Urinary bladder (tissue), 4 donors: ENCODE measurements around the gene ACSS2. TPM values are rescaled to one million over a fixed set of nuclear protein-coding genes. Genes with fewer than 3 reads are reported as not detected.

ENCODE experiments used
- DNase-seq: peaks from one replicate; pipeline ENCODE4 v3.0.0-alpha.2; 2015; ENCODE audit errors: extremely low spot score
- H3K27ac ChIP-seq: one replicate; pipeline ENCODE4 v1.5.1; 2013; ENCODE audit warnings: low read depth, mild to moderate bottlenecking, moderate library complexity
- H3K36me3 ChIP-seq: one replicate; pipeline ENCODE4 v1.6.1; 2013; ENCODE audit warnings: mild to moderate bottlenecking, moderate library complexity; ENCODE audit not compliant: insufficient read depth
- H3K4me1 ChIP-seq: one replicate; pipeline ENCODE4 v1.6.1; 2013; ENCODE audit warnings: mild to moderate bottlenecking, moderate library complexity; ENCODE audit not compliant: insufficient read depth
- H3K4me3 ChIP-seq: one replicate; pipeline ENCODE4 v1.5.1; 2013; ENCODE audit warnings: low read depth, low read length
- WGBS: extraction: QIAGEN DNeasy Blood & Tissue Kit; methylation state at CpG from one replicate; pipeline ENCODE4 v1.1.7; 2013; 5-methylcytosine and 5-hydroxymethylcytosine counted together
- polyA plus RNA-seq: library from polyadenylated mRNA; stranded (reverse); fragments of 200-250 nt; gene quantifications from one replicate; pipeline ENCODE4 v1.2.3, GENCODE V29; 2013
- total RNA-seq: library from RNA; depleted of rRNA; stranded (reverse); fragments of >200 nt; gene quantifications from one replicate; pipeline ENCODE4 v1.2.3, GENCODE V29; 2014
- donor health status: healthy with polysubstance abuse.
- donor health status: healthy.

Gene ACSS2
- total and polyA plus RNA-seq, 2 donors: 21.7 to 29.5 TPM

- DNase-seq: peak; percentile 8
- WGBS: 33% methylated on average over 7 of the region's 7 CpGs
- H3K27ac ChIP-seq: peak overlapping the region; percentile 43
- H3K4me1 ChIP-seq: no peaks in the 10 kb centered on the region
- H3K36me3 ChIP-seq: no peaks in the 10 kb centered on the region
- no peak overlapping the region for H3K4me3 ChIP-seq
Observed at GRCh38 chr20:34907616-34908469, 31.4 kb downstream of the ACSS2 start.

GRCh38 chr20:34915131-34915530, 38.7 kb downstream of the ACSS2 start:
- no peak for DNase-seq
- Histone ChIP-seq H3K36me3 (no peaks in the 10 kb centered on the region), H3K4me1 (no peaks in the 10 kb centered on the region), H3K4me3 (no peak overlapping the region), H3K27ac (no peak overlapping the region)
- WGBS: 96% methylated on average over 4 of the region's 4 CpGs

- H3K4me3 ChIP-seq: no peak overlapping the region
- no peaks in the 10 kb centered on the region for H3K4me1 ChIP-seq
- H3K36me3 ChIP-seq: no peaks in the 10 kb centered on the region
- DNase-seq: no peak
- 89% methylated on average over 4 of the region's 4 CpGs for WGBS
- no peak overlapping the region for H3K27ac ChIP-seq
Observed at GRCh38 chr20:34915749-34916455, 39.5 kb downstream of the ACSS2 start.

- 72% methylated on average over 2 of the region's 2 CpGs for WGBS
- Histone ChIP-seq H3K4me3 (no peak overlapping the region), H3K4me1 (no peaks in the 10 kb centered on the region), H3K36me3 (no peaks in the 10 kb centered on the region), H3K27ac (no peak overlapping the region)
- DNase-seq: no peak
Observed at GRCh38 chr20:34916774-34917354, 40.5 kb downstream of the ACSS2 start.

GRCh38 chr20:34920055-34920454, 43.6 kb downstream of the ACSS2 start:
- no peaks in the 10 kb centered on the region for H3K4me1 ChIP-seq
- no peak overlapping the region for H3K27ac ChIP-seq
- DNase-seq: no peak
- no peaks in the 10 kb centered on the region for H3K36me3 ChIP-seq
- H3K4me3 ChIP-seq: no peak overlapping the region

- no peaks in the 10 kb centered on the region for H3K36me3 ChIP-seq
- no peaks in the 10 kb centered on the region for H3K4me1 ChIP-seq
- WGBS: 87% methylated on average over 3 of the region's 3 CpGs
- no peak overlapping the region for H3K27ac ChIP-seq
- no peak overlapping the region for H3K4me3 ChIP-seq
- no peak for DNase-seq
Observed at GRCh38 chr20:34921436-34921835, 45.0 kb downstream of the ACSS2 start.

- no peaks in the 10 kb centered on the region for H3K4me1 ChIP-seq
- no peak overlapping the region for H3K4me3 ChIP-seq
- 84% methylated on average over 5 of the region's 5 CpGs for WGBS
- no peak for DNase-seq
- no peaks in the 10 kb centered on the region for H3K36me3 ChIP-seq
- no peak overlapping the region for H3K27ac ChIP-seq
Observed at GRCh38 chr20:34922654-34923381, 46.4 kb downstream of the ACSS2 start.

GRCh38 chr20:34923414-34923813, 47.0 kb downstream of the ACSS2 start:
- H3K27ac ChIP-seq: no peak overlapping the region
- no peak overlapping the region for H3K4me3 ChIP-seq
- no peaks in the 10 kb centered on the region for H3K4me1 ChIP-seq
- WGBS: 99% methylated on average over 2 of the region's 2 CpGs
- no peak for DNase-seq
- H3K36me3 ChIP-seq: no peaks in the 10 kb centered on the region

- 94% methylated on average over 3 of the region's 3 CpGs for WGBS
- no peak overlapping the region for H3K4me3 ChIP-seq
- no peaks in the 10 kb centered on the region for H3K4me1 ChIP-seq
- no peak for DNase-seq
- no peak overlapping the region for H3K27ac ChIP-seq
- no peaks in the 10 kb centered on the region for H3K36me3 ChIP-seq
Observed at GRCh38 chr20:34925341-34925740, 48.9 kb downstream of the ACSS2 start.

- DNase-seq: no peak
- H3K36me3 ChIP-seq: no peaks in the 10 kb centered on the region
- no peak overlapping the region for H3K27ac ChIP-seq
- H3K4me3 ChIP-seq: no peak overlapping the region
- H3K4me1 ChIP-seq: no peaks in the 10 kb centered on the region
- 76% methylated on average over 1 of the region's 1 CpG for WGBS
Observed at GRCh38 chr20:34925981-34926380, 49.6 kb downstream of the ACSS2 start.

GRCh38 chr20:34926581-34926980, 50.2 kb downstream of the ACSS2 start:
- no peaks in the 10 kb centered on the region for H3K4me1 ChIP-seq
- no peak overlapping the region for H3K4me3 ChIP-seq
- H3K36me3 ChIP-seq: no peaks in the 10 kb centered on the region
- no peak for DNase-seq
- WGBS: 96% methylated on average over 1 of the region's 1 CpG
- H3K27ac ChIP-seq: no peak overlapping the region

GRCh38 chr20:34927736-34928135, 51.3 kb downstream of the ACSS2 start:
- H3K4me1 ChIP-seq: no peaks in the 10 kb centered on the region
- no peak overlapping the region for H3K4me3 ChIP-seq
- DNase-seq: no peak
- 95% methylated on average over 1 of the region's 1 CpG for WGBS
- no peak overlapping the region for H3K27ac ChIP-seq
- no peaks in the 10 kb centered on the region for H3K36me3 ChIP-seq

GRCh38 chr20:34928411-34928810, 52.0 kb downstream of the ACSS2 start:
- H3K4me1 ChIP-seq: no peaks in the 10 kb centered on the region
- 85% methylated on average over 2 of the region's 2 CpGs for WGBS
- no peak overlapping the region for H3K4me3 ChIP-seq
- no peaks in the 10 kb centered on the region for H3K36me3 ChIP-seq
- DNase-seq: no peak
- no peak overlapping the region for H3K27ac ChIP-seq
